Liver (tissue), 9 donors: ENCODE data around the gene ADGRD1. TPM values are rescaled to one million over a fixed set of nuclear protein-coding genes. Genes with fewer than 3 reads are reported as not detected.

ENCODE experiments used
- DNase-seq: peaks from one replicate; pipeline ENCODE4 v3.0.0-alpha.2; 2017; ENCODE audit warnings: low spot score
- H3K27ac ChIP-seq, 2 donors: one replicate each; pipeline ENCODE4 v1.7.0; 2013; ENCODE audit warnings: inconsistent platforms in 2 of 2, low read length in 2 of 2, control low read depth in 1 of 2, low read depth in 1 of 2, mild to moderate bottlenecking in 1 of 2
- H3K27me3 ChIP-seq, 4 donors: one replicate each; pipeline versions ENCODE4 v1.6.1 to v1.7.0; 2013; ENCODE audit warnings: low read length in 3 of 4, inconsistent platforms in 1 of 4, mild to moderate bottlenecking in 1 of 4, moderate library complexity in 1 of 4; ENCODE audit not compliant: control insufficient read depth in 4 of 4, insufficient read depth in 4 of 4
- H3K36me3 ChIP-seq, 4 donors: one replicate each; pipeline versions ENCODE4 v1.6.1 to v1.7.0; 2013; ENCODE audit warnings: low read length in 3 of 4, mild to moderate bottlenecking in 3 of 4, low read depth in 1 of 4, moderate library complexity in 1 of 4; ENCODE audit not compliant: control insufficient read depth in 4 of 4, insufficient read depth in 3 of 4
- H3K4me1 ChIP-seq, 4 donors: one replicate each; pipeline versions ENCODE4 v1.6.1 to v1.7.0; 2013; ENCODE audit warnings: low read length in 3 of 4, mild to moderate bottlenecking in 3 of 4, moderate library complexity in 1 of 4; ENCODE audit not compliant: control insufficient read depth in 4 of 4, insufficient read depth in 4 of 4
- H3K4me3 ChIP-seq, 3 donors: one replicate each; pipeline versions ENCODE4 v1.6.1 to v1.7.0; 2013; ENCODE audit warnings: low read length in 3 of 3, control low read depth in 1 of 3, low read depth in 1 of 3, mild to moderate bottlenecking in 1 of 3
- H3K9ac ChIP-seq, 2 donors: one replicate each; pipeline ENCODE4 v1.7.0; 2013; ENCODE audit warnings: low read length in 2 of 2, mild to moderate bottlenecking in 2 of 2, moderate library complexity in 2 of 2, control low read depth in 1 of 2, low read depth in 1 of 2
- H3K9me3 ChIP-seq, 4 donors: one replicate each; pipeline versions ENCODE4 v1.6.1 to v1.7.0; 2013; ENCODE audit warnings: low read length in 3 of 4; ENCODE audit not compliant: control insufficient read depth in 4 of 4
- ATF3 ChIP-seq: IDR thresholded peaks from 2 replicates; pipeline ENCODE4 v1.6.1; 2016; ENCODE audit warnings: antibody characterized with exemption
- CTCF ChIP-seq: fragments of 150-350 bp; IDR thresholded peaks from 2 replicates; pipeline ENCODE4 v1.5.1; 2017; ENCODE audit warnings: improper control_type of control experiment, low read depth, low read length; ENCODE audit not compliant: missing input control
- FOXA1 ChIP-seq: IDR thresholded peaks from 2 replicates; pipeline ENCODE4 v1.6.1; 2016; ENCODE audit warnings: antibody characterized with exemption
- GABPA ChIP-seq, 2 donors: IDR thresholded peaks in 1 of 2; conservative IDR thresholded peaks in 1 of 2; 2 replicates each; pipeline ENCODE4 v1.6.1; 2016; ENCODE audit warnings: antibody characterized with exemption in 2 of 2, mild to moderate bottlenecking in 1 of 2, moderate library complexity in 1 of 2
- HNF4A ChIP-seq, 2 donors: conservative IDR thresholded peaks; 2 replicates each; pipeline ENCODE4 v1.6.1; 2016; ENCODE audit warnings: antibody characterized with exemption in 2 of 2, mild to moderate bottlenecking in 2 of 2
- HNF4G ChIP-seq: IDR thresholded peaks from 2 replicates; pipeline ENCODE4 v1.6.1; 2016; ENCODE audit warnings: antibody characterized with exemption
- JUND ChIP-seq, 2 donors: IDR thresholded peaks; 2 replicates each; pipeline ENCODE4 v1.6.1; 2016; ENCODE audit warnings: antibody characterized with exemption in 2 of 2
- MAX ChIP-seq: IDR thresholded peaks from 2 replicates; pipeline ENCODE4 v1.6.1; 2016; ENCODE audit warnings: antibody characterized with exemption
- NR2F2 ChIP-seq: IDR thresholded peaks from 2 replicates; pipeline ENCODE4 v1.6.1; 2016; ENCODE audit warnings: antibody characterized with exemption
- RAD21 ChIP-seq, 2 donors: IDR thresholded peaks; 2 replicates each; pipeline ENCODE4 v1.6.1; 2016; ENCODE audit warnings: antibody characterized with exemption in 2 of 2, mild to moderate bottlenecking in 2 of 2
- REST ChIP-seq: IDR thresholded peaks from 2 replicates; pipeline ENCODE4 v1.6.1; 2016; ENCODE audit warnings: antibody characterized with exemption, mild to moderate bottlenecking
- RXRA ChIP-seq, 2 donors: IDR thresholded peaks; 2 replicates each; pipeline ENCODE4 v1.6.1; 2017 to 2018; ENCODE audit warnings: antibody characterized with exemption in 2 of 2, mild to moderate bottlenecking in 1 of 2
- TAF1 ChIP-seq: conservative IDR thresholded peaks from 2 replicates; pipeline ENCODE4 v1.6.1; 2016; ENCODE audit warnings: antibody characterized with exemption, mild to moderate bottlenecking
- YY1 ChIP-seq: IDR thresholded peaks from 2 replicates; pipeline ENCODE4 v1.6.1; 2016; ENCODE audit warnings: antibody characterized with exemption, mild to moderate bottlenecking
- ZBTB33 ChIP-seq: IDR thresholded peaks from 2 replicates; pipeline ENCODE4 v1.6.1; 2016; ENCODE audit warnings: antibody characterized with exemption
- WGBS: extraction: QIAGEN DNeasy Blood & Tissue Kit; methylation state at CpG from one replicate; pipeline ENCODE4 v1.1.7; 2013; 5-methylcytosine and 5-hydroxymethylcytosine counted together
- polyA plus RNA-seq, 2 donors: library from polyadenylated mRNA; stranded (reverse) in 1 of 2; unstranded in 1 of 2; fragments of 200-250 nt in 1 of 2; fragments of >200 nt in 1 of 2; fragmentation: Nextera tagmentation in 1 of 2; extraction: Ambion mirVana in 1 of 2; gene quantifications; one replicate each; pipeline versions ENCODE4 v1.2.1 to v1.2.3, GENCODE V29; 2013 to 2015
- total RNA-seq, 2 donors: library from RNA; depleted of rRNA; stranded (reverse); fragments of >200 nt; gene quantifications; one replicate each; pipeline ENCODE4 v1.2.3, GENCODE V29; 2014
- donor health status: healthy.
- donor health status: healthy.
- donor health status: healthy.
- donor health status: healthy.
- donor health status: healthy.

The ADGRD1 gene
- total and polyA plus RNA-seq, 4 donors = 2.7 to 7.1 (median 4.6) TPM

GRCh38 chr12:131124487-131125280, 171.0 kb downstream of the ADGRD1 start:
- Histone ChIP-seq H3K9me3 (no peaks in the 10 kb centered on the region), H3K36me3 (no peaks in the 10 kb centered on the region), H3K27ac (no peak overlapping the region), H3K4me3 (no peak overlapping the region), H3K27me3 (no peaks in the 10 kb centered on the region), H3K9ac (no peak overlapping the region), H3K4me1 (no peaks in the 10 kb centered on the region)
- WGBS = 93% methylated on average over 19 of the region's 19 CpGs
- no peak for DNase-seq
- TF ChIP-seq CTCF (no peak), NR2F2 (no peak), HNF4A (conservative IDR thresholded peaks at IDR 0.05) (no peak), RAD21 (IDR thresholded peaks at IDR 0.05) (no peak), MAX (no peak), RXRA (IDR thresholded peaks at IDR 0.05) (no peak), ATF3 (no peak), FOXA1 (no peak), REST (no peak), GABPA (IDR thresholded peaks at IDR 0.05 in 1 of 2, conservative IDR thresholded peaks at IDR 0.05 in 1 of 2) (no peak)

DNA sequence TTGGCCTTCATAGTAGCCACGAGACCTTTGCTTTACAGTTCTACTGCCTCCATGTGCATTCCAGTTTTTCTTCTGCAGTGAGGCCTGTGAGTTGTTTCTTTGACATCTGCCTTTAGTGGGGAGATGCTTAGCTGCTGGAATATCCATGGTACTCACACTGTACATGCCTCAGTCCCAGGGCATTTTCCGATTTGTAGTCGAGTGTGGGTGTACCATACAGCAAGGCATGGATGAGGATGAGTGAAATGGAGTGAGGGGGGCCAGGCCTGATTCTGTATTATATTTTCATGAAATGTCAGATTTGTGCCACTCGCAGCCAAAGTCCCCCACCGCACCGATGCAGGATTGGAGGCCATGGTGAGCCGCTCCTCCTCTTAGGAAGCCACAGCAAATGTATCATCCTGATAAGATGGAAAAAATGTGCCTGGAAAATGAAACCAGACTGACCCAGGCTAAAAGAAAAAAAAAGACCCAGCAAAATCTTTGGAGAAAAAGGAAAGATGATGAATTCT, 173.0 kb downstream of the ADGRD1 start:
- Histone ChIP-seq H3K9me3 (no peaks in the 10 kb centered on the region), H3K4me3 (no peak overlapping the region)
- no peak for DNase-seq
- no peak for TF ChIP-seq HNF4A (conservative IDR thresholded peaks at IDR 0.05)
- TF ChIP-seq RXRA (IDR thresholded peaks at IDR 0.05) = no peak
- no peak for TF ChIP-seq FOXA1
- no peak for TF ChIP-seq ZBTB33
- TF ChIP-seq YY1 = no peak
- no peak for TF ChIP-seq CTCF
- no peak for TF ChIP-seq MAX
- TF ChIP-seq TAF1 = no peak
- TF ChIP-seq JUND (IDR thresholded peaks at IDR 0.05) = no peak
- no peak for TF ChIP-seq HNF4G
- no peak for TF ChIP-seq REST

More for the DNA sequence above, 173.0 kb downstream of the ADGRD1 start:
- H3K36me3 ChIP-seq = no peaks in the 10 kb centered on the region
- H3K4me1 ChIP-seq = no peaks in the 10 kb centered on the region
- WGBS = 94% methylated on average over 7 of the region's 7 CpGs
- no peak overlapping the region for H3K9ac ChIP-seq
- H3K27me3 ChIP-seq = no peaks in the 10 kb centered on the region
- H3K27ac ChIP-seq = no peak overlapping the region
